H9 (cell line): ENCODE measurements around the gene FLACC1. TPM values are rescaled to one million over a fixed set of nuclear protein-coding genes. Genes with fewer than 3 reads are reported as not detected.
"Not testable (repeated sequence)": the region's sequence is repeated elsewhere in the genome, so short reads cannot be mapped to it uniquely, and the experiment has no call there.

Experiments
- DNase-seq: peaks from one replicate; pipeline ENCODE4 v3.0.0-alpha.2; 2017
- H2AFZ ChIP-seq: one replicate; pipeline ENCODE4 v1.6.1; 2013; ENCODE audit warnings: mild to moderate bottlenecking, low read length, control low read depth, moderate library complexity
- H2AK5ac ChIP-seq: 2 replicates; pipeline ENCODE4 v1.6.1; 2013; ENCODE audit warnings: low read length, control low read depth, mixed read lengths; ENCODE audit not compliant: insufficient read length
- H2BK120ac ChIP-seq: one replicate; pipeline ENCODE4 v1.6.1; 2013; ENCODE audit warnings: low read depth, mild to moderate bottlenecking, low read length, control low read depth, inconsistent platforms; ENCODE audit not compliant: poor library complexity, severe bottlenecking
- H2BK12ac ChIP-seq: 2 replicates; pipeline ENCODE4 v1.6.1; 2013; ENCODE audit warnings: low read length, control low read depth, mixed read lengths, low read depth; ENCODE audit not compliant: insufficient read length
- H2BK15ac ChIP-seq: 2 replicates; pipeline ENCODE4 v1.6.1; 2013; ENCODE audit warnings: low read depth, low read length, control low read depth
- H2BK20ac ChIP-seq: one replicate; pipeline ENCODE4 v1.6.1; 2013; ENCODE audit warnings: low read depth, mild to moderate bottlenecking, low read length, control low read depth, inconsistent platforms; ENCODE audit not compliant: poor library complexity, severe bottlenecking
- H2BK5ac ChIP-seq: 2 replicates; pipeline ENCODE4 v1.6.1; 2013; ENCODE audit warnings: low read length, control low read depth, mixed read lengths; ENCODE audit not compliant: insufficient read length
- H3K14ac ChIP-seq: 2 replicates; pipeline ENCODE4 v1.6.1; 2013; ENCODE audit warnings: low read length, control low read depth; ENCODE audit not compliant: insufficient read depth
- H3K18ac ChIP-seq: 2 replicates; pipeline ENCODE4 v1.6.1; 2013; ENCODE audit warnings: low read depth, mild to moderate bottlenecking, mixed read lengths, low read length, control low read depth; ENCODE audit not compliant: insufficient read length
- H3K23ac ChIP-seq: 2 replicates; pipeline ENCODE4 v1.6.1; 2013; ENCODE audit warnings: low read length, control low read depth, mixed read lengths, low read depth; ENCODE audit not compliant: insufficient read length
- H3K23me2 ChIP-seq: 2 replicates; pipeline ENCODE4 v1.6.1; 2013; ENCODE audit warnings: low read depth, mild to moderate bottlenecking, mixed read lengths, low read length, control low read depth; ENCODE audit not compliant: insufficient read length, poor library complexity, severe bottlenecking
- H3K27ac ChIP-seq: 2 replicates; pipeline ENCODE4 v1.5.1; 2013; ENCODE audit warnings: low read length, control low read depth, mixed read lengths, low read depth; ENCODE audit not compliant: insufficient read length
- H3K27me3 ChIP-seq: 2 replicates; pipeline ENCODE4 v1.6.1; 2013; ENCODE audit warnings: low read length, control low read depth, inconsistent platforms; ENCODE audit not compliant: insufficient read depth
- H3K4ac ChIP-seq: 2 replicates; pipeline ENCODE4 v1.6.1; 2013; ENCODE audit warnings: low read depth, mild to moderate bottlenecking, control low read depth, inconsistent platforms, low read length, moderate library complexity
- H3K4me1 ChIP-seq: 2 replicates; pipeline ENCODE4 v1.6.1; 2013; ENCODE audit warnings: low read length, control low read depth, inconsistent platforms; ENCODE audit not compliant: insufficient read depth
- H3K4me2 ChIP-seq: 2 replicates; pipeline ENCODE4 v1.6.1; 2013; ENCODE audit warnings: low read length, control low read depth, mixed read lengths; ENCODE audit not compliant: insufficient read length, insufficient read depth
- H3K56ac ChIP-seq: 2 replicates; pipeline ENCODE4 v1.6.1; 2013; ENCODE audit warnings: low read depth, mild to moderate bottlenecking, mixed read lengths, low read length, control low read depth; ENCODE audit not compliant: insufficient read length
- H3K79me1 ChIP-seq: 2 replicates; pipeline ENCODE4 v1.6.1; 2013; ENCODE audit warnings: low read depth, mild to moderate bottlenecking, moderate library complexity, low read length, control low read depth, inconsistent platforms; ENCODE audit not compliant: insufficient read depth, poor library complexity, severe bottlenecking
- H3K79me2 ChIP-seq: 2 replicates; pipeline ENCODE4 v1.6.1; 2013; ENCODE audit warnings: low read length, control low read depth, inconsistent platforms; ENCODE audit not compliant: insufficient read depth
- H3K9ac ChIP-seq: 2 replicates; pipeline ENCODE4 v1.6.1; 2013; ENCODE audit warnings: low read length, control low read depth, mixed read lengths; ENCODE audit not compliant: insufficient read length; ENCODE audit errors: extremely low read depth
- H3K9me3 ChIP-seq: one replicate; pipeline ENCODE4 v1.6.1; 2013; ENCODE audit warnings: low read depth, low read length, inconsistent platforms; ENCODE audit not compliant: control insufficient read depth
- H3T11ph ChIP-seq: one replicate; pipeline ENCODE4 v1.6.1; 2013; ENCODE audit warnings: mild to moderate bottlenecking, low read length, control low read depth, inconsistent platforms
- H4K20me1 ChIP-seq: one replicate; pipeline ENCODE4 v1.6.1; 2013; ENCODE audit not compliant: control insufficient read depth, insufficient read length, insufficient read depth
- H4K5ac ChIP-seq: 2 replicates; pipeline ENCODE4 v1.6.1; 2013; ENCODE audit warnings: low read depth, mild to moderate bottlenecking, mixed read lengths, low read length, control low read depth; ENCODE audit not compliant: insufficient read length
- H4K8ac ChIP-seq: replicated peaks from 2 replicates; pipeline ENCODE4 v1.6.1; 2013; ENCODE audit warnings: low read length, control low read depth, mixed read lengths, low read depth; ENCODE audit not compliant: insufficient read length
- H4K91ac ChIP-seq: 2 replicates; pipeline ENCODE4 v1.6.1; 2013; ENCODE audit warnings: low read depth, mild to moderate bottlenecking, moderate library complexity, mixed read lengths, low read length, control low read depth; ENCODE audit not compliant: insufficient read length
- H3K27ac Mint-ChIP-seq, 3 experiments: 2 replicates in 2 of 3; 3 replicates in 1 of 3; pipeline ENCODE4 v1.8.0; 2020 to 2021; ENCODE audit warnings: mixed read lengths in 3 of 3, mild to moderate bottlenecking in 1 of 3, moderate library complexity in 1 of 3
- H3K27me3 Mint-ChIP-seq: 2 replicates; pipeline ENCODE4 v1.8.0; 2021; ENCODE audit warnings: low read depth, mild to moderate bottlenecking, moderate library complexity, mixed read lengths
- H3K36me3 Mint-ChIP-seq, 3 experiments: 2 replicates in 2 of 3; 3 replicates in 1 of 3; pipeline ENCODE4 v1.8.0; 2020 to 2021; ENCODE audit warnings: low read depth in 3 of 3, mixed read lengths in 3 of 3; ENCODE audit not compliant: insufficient read depth in 1 of 3
- H3K4me1 Mint-ChIP-seq, 2 experiments: 2 replicates each; pipeline ENCODE4 v1.8.0; 2020; ENCODE audit warnings: mixed read lengths in 2 of 2
- H3K4me3 Mint-ChIP-seq, 2 experiments: 2 replicates in 1 of 2; 3 replicates in 1 of 2; pipeline ENCODE4 v1.8.0; 2020 to 2021; ENCODE audit warnings: mild to moderate bottlenecking in 2 of 2, mixed read lengths in 2 of 2, moderate library complexity in 1 of 2
- H3K9me3 Mint-ChIP-seq, 2 experiments: 2 replicates in 1 of 2; 3 replicates in 1 of 2; pipeline ENCODE4 v1.8.0; 2020; ENCODE audit warnings: mild to moderate bottlenecking in 2 of 2, mixed read lengths in 2 of 2, moderate library complexity in 1 of 2
- CTCF ChIP-seq: fragments of 200-600 bp; sonication (generic); conservative IDR thresholded peaks from 3 replicates; pipeline ENCODE4 v1.8.0; 2021; ENCODE audit warnings: antibody characterized with exemption, mild to moderate bottlenecking
- WGBS: extraction: QIAGEN DNeasy Blood & Tissue Kit; methylation state at CpG from one replicate; pipeline ENCODE4 v1.1.7; 2013; ENCODE audit warnings: missing lambda C conversion rate, low lambda C conversion rate, mixed read lengths; ENCODE audit not compliant: insufficient read length; ENCODE audit errors: extremely low coverage; 5-methylcytosine and 5-hydroxymethylcytosine counted together
- total RNA-seq: library from RNA; stranded (reverse); gene quantifications from 2 replicates; pipeline ENCODE4 v1.2.1, GENCODE V29; 2021

FLACC1 gene
- total RNA-seq, 1 experiment from 2014 or later: 0.42 TPM

GRCh38 chr2:201242571-201243277 lies 114.4 kb downstream of the FLACC1 start:
- H3K18ac ChIP-seq: no peak overlapping the region
- H3K56ac ChIP-seq: no peak overlapping the region
- H3K27ac ChIP-seq: no peak overlapping the region
- Mint-ChIP-seq H3K4me1 (no peaks in the 10 kb centered on the region), H3K36me3 (peaks cover 0 to 25% (median 8%) of the 10 kb centered on the region in 3 experiments; a peak in 5 of 7 replicates), H3K4me3 (no peak overlapping the region), H3K27me3 (no peaks in the 10 kb centered on the region), H3K9me3 (peaks cover 0 to 1% of the 10 kb centered on the region in 2 experiments; a peak in 1 of 5 replicates), H3K27ac (no peak overlapping the region)
- no peaks in the 10 kb centered on the region for H3K79me1 ChIP-seq
- H2BK12ac ChIP-seq: no peak overlapping the region
- no peaks in the 10 kb centered on the region for H3K27me3 ChIP-seq
- no peak overlapping the region for H2BK20ac ChIP-seq
- H3K23me2 ChIP-seq: no peaks in the 10 kb centered on the region
- H4K20me1 ChIP-seq: no peaks in the 10 kb centered on the region
- no peak for TF ChIP-seq CTCF
- H4K5ac ChIP-seq: no peak overlapping the region
- no peak overlapping the region for H2AK5ac ChIP-seq
- H4K8ac ChIP-seq: no peak overlapping the region
- H3K14ac ChIP-seq: no peak overlapping the region
- no peak overlapping the region for H3T11ph ChIP-seq
- H3K4me2 ChIP-seq: no peak overlapping the region
- no peak overlapping the region for H2BK15ac ChIP-seq
- no peak overlapping the region for H2AFZ ChIP-seq
- no peak overlapping the region for H4K91ac ChIP-seq
- DNase-seq: no peak
- H3K79me2 ChIP-seq: no peaks in the 10 kb centered on the region
- no peak overlapping the region for H2BK5ac ChIP-seq
- no peak overlapping the region for H3K4ac ChIP-seq
- no peak overlapping the region for H2BK120ac ChIP-seq
- no peak overlapping the region for H3K9ac ChIP-seq
- no peaks in the 10 kb centered on the region for H3K4me1 ChIP-seq
- peaks cover 9% of the 10 kb centered on the region for H3K9me3 ChIP-seq
- no peak overlapping the region for H3K23ac ChIP-seq

- H3K27me3 Mint-ChIP-seq, DNase-seq, H2AK5ac ChIP-seq, H3K4ac ChIP-seq, H4K20me1 ChIP-seq, H3K18ac ChIP-seq, H3K9me3 ChIP-seq, H3K9ac ChIP-seq, H3T11ph ChIP-seq, H3K4me1 ChIP-seq, H2BK20ac ChIP-seq, H3K23me2 ChIP-seq, H3K4me2 ChIP-seq, H2AFZ ChIP-seq, H4K5ac ChIP-seq, H2BK5ac ChIP-seq, H2BK15ac ChIP-seq, H3K27ac Mint-ChIP-seq, H2BK120ac ChIP-seq, H4K8ac ChIP-seq, H2BK12ac ChIP-seq, H3K23ac ChIP-seq, H3K79me1 ChIP-seq, H3K14ac ChIP-seq, H3K27me3 ChIP-seq, H3K4me1 Mint-ChIP-seq, H4K91ac ChIP-seq, H3K4me3 Mint-ChIP-seq, H3K79me2 ChIP-seq, H3K27ac ChIP-seq, H3K56ac ChIP-seq, H3K9me3 Mint-ChIP-seq: not testable (repeated sequence)
- H3K36me3 Mint-ChIP-seq: peaks cover 0 to 29% (median 8%) of the 10 kb centered on the region in 3 experiments; a peak in 5 of 7 replicates
- WGBS: no CpG with 5 or more reads among the region's 21 CpGs
Observed at GRCh38 chr2:201239167-201239935, 117.8 kb downstream of the FLACC1 start.
